C4-2B (cell line): ENCODE measurements around the gene OPCML.

ENCODE experiments used
- CTCF ChIP-seq: fragments of 450-650 bp; conservative IDR thresholded peaks from 2 replicates; pipeline ENCODE4 v1.5.1; 2017; ENCODE audit warnings: mild to moderate bottlenecking
- ZFX ChIP-seq: fragments of 450-650 bp; IDR thresholded peaks from 2 replicates; pipeline ENCODE4 v1.6.1; 2017

- TF ChIP-seq CTCF (no peak), ZFX (no peak)
Observed at GRCh38 chr11:132504501-132505041, 1027.7 kb downstream of the OPCML start.
